ENCODE measurements around the gene MRPL50.

MRPL50 gene

GRCh38 chr9:101414839-101415238 lies 16.4 kb upstream of the MRPL50 start:
- Histone ChIP-seq H3K4me2 (no peak overlapping the region), H3K4me3 (IDR thresholded peaks at IDR 0.05; ENCODE audit: insufficient read depth, low read depth, low read length) (no peak overlapping the region), H3K27me3 (ENCODE audit: insufficient read depth, low read depth) (no peaks in the 10 kb centered on the region), H2AFZ (ENCODE audit: low read depth) (no peak overlapping the region), H3K36me3 (ENCODE audit: insufficient read depth) (no peaks in the 10 kb centered on the region), H3K27ac (no peak overlapping the region), H3K79me2 (ENCODE audit: insufficient read depth, low read depth) (no peaks in the 10 kb centered on the region), H3K9ac (no peak overlapping the region), H4K20me1 (ENCODE audit: insufficient read depth) (no peaks in the 10 kb centered on the region), H3K4me1 (ENCODE audit: low read depth, poor library complexity, severe bottlenecking) (no peaks in the 10 kb centered on the region)
- no peak for TF ChIP-seq CTCF (conservative IDR thresholded peaks at IDR 0.05; ENCODE audit: low read depth, low read length)

GRCh38 chr9:101409079-101409477 lies 10.7 kb upstream of the MRPL50 start:
- Histone ChIP-seq H2AFZ (ENCODE audit: low read depth) (no peak overlapping the region), H4K20me1 (ENCODE audit: insufficient read depth) (no peaks in the 10 kb centered on the region), H3K27ac (no peak overlapping the region), H3K4me3 (IDR thresholded peaks at IDR 0.05; ENCODE audit: insufficient read depth, low read depth, low read length) (no peak overlapping the region), H3K4me2 (no peak overlapping the region), H3K9ac (no peak overlapping the region), H3K4me1 (ENCODE audit: low read depth, poor library complexity, severe bottlenecking) (no peaks in the 10 kb centered on the region), H3K27me3 (ENCODE audit: insufficient read depth, low read depth) (no peaks in the 10 kb centered on the region), H3K79me2 (ENCODE audit: insufficient read depth, low read depth) (no peaks in the 10 kb centered on the region), H3K36me3 (ENCODE audit: insufficient read depth) (peaks cover 19% of the 10 kb centered on the region; the same call in 1 of the 2 replicates)
- TF ChIP-seq CTCF (conservative IDR thresholded peaks at IDR 0.05; ENCODE audit: low read depth, low read length) = no peak

- H3K36me3 ChIP-seq (ENCODE audit: insufficient read depth) = peaks cover 19% of the 10 kb centered on the region; the same call in 1 of the 2 replicates
- H3K4me1 ChIP-seq (ENCODE audit: low read depth, poor library complexity, severe bottlenecking) = no peaks in the 10 kb centered on the region
- no peak overlapping the region for H3K4me2 ChIP-seq
- no peak for TF ChIP-seq CTCF (conservative IDR thresholded peaks at IDR 0.05; ENCODE audit: low read depth, low read length)
- H3K27me3 ChIP-seq (ENCODE audit: insufficient read depth, low read depth) = no peaks in the 10 kb centered on the region
- H2AFZ ChIP-seq (ENCODE audit: low read depth) = no peak overlapping the region
- no peak overlapping the region for H3K9ac ChIP-seq
- H3K79me2 ChIP-seq (ENCODE audit: insufficient read depth, low read depth) = no peaks in the 10 kb centered on the region
- H4K20me1 ChIP-seq (ENCODE audit: insufficient read depth) = no peaks in the 10 kb centered on the region
- no peak overlapping the region for H3K27ac ChIP-seq
- no peak overlapping the region for H3K4me3 ChIP-seq (IDR thresholded peaks at IDR 0.05; ENCODE audit: insufficient read depth, low read depth, low read length)
Measured at GRCh38 chr9:101408374-101409078, 10.1 kb upstream of the MRPL50 start.

GRCh38 chr9:101403516-101404285 lies 5.3 kb upstream of the MRPL50 start:
- Histone ChIP-seq H3K36me3 (ENCODE audit: insufficient read depth) (peaks cover 19% of the 10 kb centered on the region), H3K79me2 (ENCODE audit: insufficient read depth, low read depth) (peaks cover 28% of the 10 kb centered on the region)

More at GRCh38 chr9:101403516-101404285, 5.3 kb upstream of the MRPL50 start:
- no peak for TF ChIP-seq CTCF (conservative IDR thresholded peaks at IDR 0.05; ENCODE audit: low read depth, low read length)
- H2AFZ ChIP-seq (ENCODE audit: low read depth) = no peak overlapping the region
- no peaks in the 10 kb centered on the region for H4K20me1 ChIP-seq (ENCODE audit: insufficient read depth)
- H3K9ac ChIP-seq = no peak overlapping the region
- H3K27ac ChIP-seq = no peak overlapping the region
- H3K27me3 ChIP-seq (ENCODE audit: insufficient read depth, low read depth) = no peaks in the 10 kb centered on the region
- H3K4me2 ChIP-seq = no peak overlapping the region
- H3K4me1 ChIP-seq (ENCODE audit: low read depth, poor library complexity, severe bottlenecking) = peaks cover 17% of the 10 kb centered on the region
- H3K4me3 ChIP-seq (IDR thresholded peaks at IDR 0.05; ENCODE audit: insufficient read depth, low read depth, low read length) = no peak overlapping the region

All from KMS-11 (cell line).